ENCODE measurements around the gene RFTN1. TPM values are rescaled to one million over a fixed set of nuclear protein-coding genes. Genes with fewer than 3 reads are reported as not detected.

RFTN1 gene
- total and polyA plus RNA-seq, 11 donors: 17.1 to 40.8 (median 26.4) TPM

DNA sequence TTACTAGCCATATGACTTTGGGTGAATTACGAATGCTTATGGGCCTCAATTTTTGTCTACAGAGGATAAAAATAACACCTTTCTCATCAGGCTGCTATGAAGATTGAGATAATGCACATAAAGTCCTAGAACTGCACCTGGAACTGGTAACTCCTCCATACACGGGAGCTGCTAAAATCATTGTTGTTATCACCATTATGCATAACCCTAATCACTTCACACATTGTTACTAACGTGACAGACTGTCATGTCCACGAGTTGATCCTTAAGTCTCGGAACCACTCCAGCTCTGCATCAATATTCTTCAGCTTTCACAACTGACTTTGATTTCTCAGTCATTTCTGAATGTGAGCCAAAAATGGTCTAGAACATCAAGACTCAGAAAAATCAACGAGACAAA, 64.1 kb downstream of the RFTN1 start:
- Histone ChIP-seq H3K4me3 (no peak overlapping the region), H3K9me3 (no peaks in the 10 kb centered on the region), H3K27ac (peak overlapping the region in 11 of 12 donors; percentile 9 to 66 (median 51)), H3K27me3 (no peaks in the 10 kb centered on the region), H3K36me3 (peaks cover 0 to 8% (median 0%) of the 10 kb centered on the region in 9 donors), H3K4me1 (peaks cover 4 to 43% (median 26%) of the 10 kb centered on the region in 12 donors)
- 24 to 38% (median 31%) methylated on average over 6 of the region's 6 CpGs for WGBS, 4 donors
- intact Hi-C loops (cut with DNase I): loop anchor here in 2 of 10 donors (10.0 kb wide), 2 partner anchors 55 to 65 kb away; partner anchors contain the start of gene RFTN1 (in 1 of the 2)
- DNase-seq: no peak
- TF ChIP-seq, protein P1, sequence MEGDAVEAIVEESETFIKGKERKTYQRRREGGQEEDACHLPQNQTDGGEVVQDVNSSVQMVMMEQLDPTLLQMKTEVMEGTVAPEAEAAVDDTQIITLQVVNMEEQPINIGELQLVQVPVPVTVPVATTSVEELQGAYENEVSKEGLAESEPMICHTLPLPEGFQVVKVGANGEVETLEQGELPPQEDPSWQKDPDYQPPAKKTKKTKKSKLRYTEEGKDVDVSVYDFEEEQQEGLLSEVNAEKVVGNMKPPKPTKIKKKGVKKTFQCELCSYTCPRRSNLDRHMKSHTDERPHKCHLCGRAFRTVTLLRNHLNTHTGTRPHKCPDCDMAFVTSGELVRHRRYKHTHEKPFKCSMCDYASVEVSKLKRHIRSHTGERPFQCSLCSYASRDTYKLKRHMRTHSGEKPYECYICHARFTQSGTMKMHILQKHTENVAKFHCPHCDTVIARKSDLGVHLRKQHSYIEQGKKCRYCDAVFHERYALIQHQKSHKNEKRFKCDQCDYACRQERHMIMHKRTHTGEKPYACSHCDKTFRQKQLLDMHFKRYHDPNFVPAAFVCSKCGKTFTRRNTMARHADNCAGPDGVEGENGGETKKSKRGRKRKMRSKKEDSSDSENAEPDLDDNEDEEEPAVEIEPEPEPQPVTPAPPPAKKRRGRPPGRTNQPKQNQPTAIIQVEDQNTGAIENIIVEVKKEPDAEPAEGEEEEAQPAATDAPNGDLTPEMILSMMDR (IDR thresholded peaks at IDR 0.05): no peak
- TF ChIP-seq POLR2A (IDR thresholded peaks at IDR 0.05): no peak
- peak; percentile 10 to 79 (median 53) for ATAC-seq

DNA sequence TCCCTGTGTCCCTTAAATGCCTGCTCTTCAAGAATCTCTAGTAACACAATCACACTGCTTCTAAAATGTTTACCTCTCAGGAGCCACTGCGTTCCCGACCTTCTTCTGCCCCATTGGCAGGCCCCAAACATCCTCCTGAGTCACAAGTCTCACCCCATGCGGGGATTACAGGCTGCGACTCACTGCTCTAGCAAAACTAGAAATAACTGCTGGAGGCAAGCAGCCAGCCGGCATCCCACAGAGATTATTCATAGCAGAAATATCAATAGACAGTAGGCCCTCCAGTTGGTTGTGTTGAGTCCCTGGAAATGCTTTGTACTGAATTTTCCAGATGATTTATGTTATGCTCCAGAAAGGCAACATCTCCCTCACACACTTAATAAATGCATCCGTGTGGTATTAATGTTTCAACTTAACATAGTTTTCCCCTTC, 64.8 kb downstream of the RFTN1 start:
- Histone ChIP-seq H3K27ac (peak overlapping the region in 11 of 12 donors; percentile 0 to 66 (median 51)), H3K9me3 (no peaks in the 10 kb centered on the region), H3K4me3 (no peak overlapping the region), H3K36me3 (peaks cover 0 to 8% (median 0%) of the 10 kb centered on the region in 9 donors), H3K4me1 (peaks cover 4 to 37% (median 25%) of the 10 kb centered on the region in 12 donors), H3K27me3 (no peaks in the 10 kb centered on the region)
- 27 to 51% (median 30%) methylated on average over 6 of the region's 6 CpGs for WGBS, 4 donors
- DNase-seq (peak; percentile 63 to 81 (median 73)), ATAC-seq (peak; percentile 58 to 90 (median 80))
- no peak for TF ChIP-seq POLR2A (IDR thresholded peaks at IDR 0.05)
- TF ChIP-seq, protein P1 (IDR thresholded peaks at IDR 0.05): no peak
- intact Hi-C loops (cut with DNase I): loop anchor here in 2 of 10 donors (10.0 kb wide), 2 partner anchors 56 to 66 kb away; partner anchors contain the start of gene RFTN1 (in 1 of the 2)

DNA sequence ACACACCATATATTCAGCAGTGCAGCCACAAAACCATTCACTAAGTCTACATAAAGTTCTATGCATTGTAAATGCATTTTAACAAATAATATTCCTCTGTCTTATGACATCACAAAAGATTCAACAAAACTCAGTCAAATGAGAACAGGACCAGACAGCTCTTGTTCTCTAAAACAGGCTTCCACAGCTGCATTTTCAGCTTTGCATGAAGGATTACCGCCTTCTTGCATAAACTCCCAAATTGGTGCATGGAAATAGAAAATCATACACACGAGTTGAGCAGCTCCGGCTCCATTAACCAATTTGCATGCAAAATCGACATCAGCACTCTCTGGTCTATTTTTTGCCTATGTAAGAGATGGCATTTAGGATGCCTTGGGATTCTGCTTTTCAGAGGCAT, 66.4 kb downstream of the RFTN1 start:
- ATAC-seq: no peak

GRCh38 chr3:16444344-16444743, 69.2 kb downstream of the RFTN1 start:
- Histone ChIP-seq H3K27me3 (no peaks in the 10 kb centered on the region), H3K27ac (no peak overlapping the region), H3K4me3 (no peak overlapping the region), H3K36me3 (no peaks in the 10 kb centered on the region), H3K9me3 (no peaks in the 10 kb centered on the region), H3K4me1 (peaks cover 0 to 51% (median 29%) of the 10 kb centered on the region in 12 donors)
- 65 to 80% (median 75%) methylated on average over 6 of the region's 6 CpGs for WGBS, 4 donors
- no peak for ATAC-seq
- no peak for TF ChIP-seq POLR2A (IDR thresholded peaks at IDR 0.05)
- TF ChIP-seq, protein P1 (IDR thresholded peaks at IDR 0.05): no peak
- intact Hi-C loops (cut with DNase I): loop anchor here in 2 of 10 donors (10.0 kb wide), 2 partner anchors 60 to 70 kb away; partner anchors contain the start of gene RFTN1 (in 1 of the 2)
- DNase-seq: no peak

More for the DNA sequence above, 66.4 kb downstream of the RFTN1 start:
- intact Hi-C loops (cut with DNase I): loop anchor here in 2 of 10 donors (10.0 kb wide), 2 partner anchors 58 to 68 kb away; partner anchors contain the start of gene RFTN1 (in 1 of the 2)
- TF ChIP-seq, protein P1 (IDR thresholded peaks at IDR 0.05): no peak
- TF ChIP-seq POLR2A (IDR thresholded peaks at IDR 0.05): no peak
- no peak overlapping the region for H3K27ac ChIP-seq
- H3K9me3 ChIP-seq: no peaks in the 10 kb centered on the region
- 88 to 93% (median 92%) methylated on average over 4 of the region's 4 CpGs for WGBS, 4 donors
- no peak for DNase-seq
- H3K4me3 ChIP-seq: no peak overlapping the region
- peaks cover 0 to 8% (median 0%) of the 10 kb centered on the region in 9 donors for H3K36me3 ChIP-seq
- no peaks in the 10 kb centered on the region for H3K27me3 ChIP-seq
- peaks cover 4 to 37% (median 25%) of the 10 kb centered on the region in 12 donors for H3K4me1 ChIP-seq

Measured in heart left ventricle (tissue), 16 donors.